Measurements from ENCODE around the gene CCDC8. TPM values are rescaled to one million over a fixed set of nuclear protein-coding genes. Genes with fewer than 3 reads are reported as not detected.
"Not testable (repeated sequence)": the region's sequence is repeated elsewhere in the genome, so short reads cannot be mapped to it uniquely, and the experiment has no call there.

CCDC8 gene
- total and polyA plus RNA-seq, 2 experiments from 2014 or later, result 74.0 to 127 TPM

GRCh38 chr19:46406976-46407375 lies 6.4 kb downstream of the CCDC8 start:
- Histone ChIP-seq H3K9me3 (ENCODE audit: low read depth) (no peaks in the 10 kb centered on the region), H3K27ac (no peak overlapping the region), H3K4me3 (no peak overlapping the region), H3K27me3 (no peaks in the 10 kb centered on the region), H3K36me3 (no peaks in the 10 kb centered on the region), H3K4me1 (ENCODE audit: low read depth) (peaks cover 35% of the 10 kb centered on the region)
- TF ChIP-seq CTCF (IDR thresholded peaks at IDR 0.05; ENCODE audit: low read depth, low read length), result no peak
- DNase-seq (ENCODE audit: low read depth in 1 of 2, low spot score in 1 of 2), result no peak

GRCh38 chr19:46404753-46405468 lies 8.5 kb downstream of the CCDC8 start:
- DNase-seq (ENCODE audit: low read depth in 1 of 2, low spot score in 1 of 2), result peak; percentile 61 to 81
- H3K36me3 ChIP-seq, result no peaks in the 10 kb centered on the region
- H3K4me3 ChIP-seq, result peak overlapping the region; percentile 7
- TF ChIP-seq CTCF (IDR thresholded peaks at IDR 0.05; ENCODE audit: low read depth, low read length), result peak; percentile 37
- no peaks in the 10 kb centered on the region for H3K9me3 ChIP-seq (ENCODE audit: low read depth)
- H3K4me1 ChIP-seq (ENCODE audit: low read depth), result peaks cover 25% of the 10 kb centered on the region
- H3K27me3 ChIP-seq, result no peaks in the 10 kb centered on the region
- H3K27ac ChIP-seq, result peak overlapping the region; percentile 36

GRCh38 chr19:46404055-46404752 lies 9.2 kb downstream of the CCDC8 start:
- peak overlapping the region; percentile 7 for H3K4me3 ChIP-seq
- no peaks in the 10 kb centered on the region for H3K27me3 ChIP-seq
- peak overlapping the region; percentile 36 for H3K27ac ChIP-seq
- peak; percentile 56 for TF ChIP-seq CTCF (IDR thresholded peaks at IDR 0.05; ENCODE audit: low read depth, low read length)
- no peaks in the 10 kb centered on the region for H3K9me3 ChIP-seq (ENCODE audit: low read depth)
- DNase-seq (ENCODE audit: low read depth in 1 of 2, low spot score in 1 of 2), result peak; percentile 76
- H3K4me1 ChIP-seq (ENCODE audit: low read depth), result peaks cover 25% of the 10 kb centered on the region
- no peaks in the 10 kb centered on the region for H3K36me3 ChIP-seq

GRCh38 chr19:46402725-46403124 lies 10.6 kb downstream of the CCDC8 start:
- peaks cover 17% of the 10 kb centered on the region for H3K4me1 ChIP-seq (ENCODE audit: low read depth)
- TF ChIP-seq CTCF (IDR thresholded peaks at IDR 0.05; ENCODE audit: low read depth, low read length), result no peak
- no peaks in the 10 kb centered on the region for H3K9me3 ChIP-seq (ENCODE audit: low read depth)
- H3K27ac ChIP-seq, result no peak overlapping the region
- no peaks in the 10 kb centered on the region for H3K36me3 ChIP-seq
- no peaks in the 10 kb centered on the region for H3K27me3 ChIP-seq
- DNase-seq (ENCODE audit: low read depth in 1 of 2, low spot score in 1 of 2), result no peak
- H3K4me3 ChIP-seq, result no peak overlapping the region

- H3K36me3 ChIP-seq; H3K27ac ChIP-seq; H3K27me3 ChIP-seq; H3K9me3 ChIP-seq (ENCODE audit: low read depth); DNase-seq (ENCODE audit: low read depth in 1 of 2, low spot score in 1 of 2); H3K4me3 ChIP-seq; H3K4me1 ChIP-seq (ENCODE audit: low read depth): not testable (repeated sequence)
Observed at GRCh38 chr19:46397801-46398479, 15.4 kb downstream of the CCDC8 start.
